IMR-90 (cell line): ENCODE measurements around the gene PRR33.

Source experiments
- CTCF ChIP-seq: conservative IDR thresholded peaks from 2 replicates; pipeline ENCODE4 v1.5.1; 2012; ENCODE audit warnings: mild to moderate bottlenecking, low read depth, low read length, improper control_type of control experiment
- FOS ChIP-seq: fragments of 150-350 bp; IDR thresholded peaks from 2 replicates; pipeline ENCODE4 v1.6.1; 2016; ENCODE audit warnings: low read depth, low read length
- MAZ ChIP-seq: IDR thresholded peaks from 2 replicates; pipeline ENCODE4 v1.6.1; 2012; ENCODE audit warnings: low read depth, mild to moderate bottlenecking, low read length, improper control_type of control experiment, moderate library complexity, borderline replicate concordance
- POLR2A ChIP-seq: IDR thresholded peaks from 2 replicates; pipeline ENCODE4 v1.6.1; 2012; ENCODE audit warnings: mild to moderate bottlenecking, low read depth, low read length
- RFX5 ChIP-seq: IDR thresholded peaks from 2 replicates; pipeline ENCODE4 v1.8.0; 2012; ENCODE audit warnings: low read depth, mild to moderate bottlenecking, low read length, moderate library complexity
- SMC3 ChIP-seq: fragments of 150-350 bp; IDR thresholded peaks from 2 replicates; pipeline ENCODE4 v1.6.1; 2016; ENCODE audit warnings: low read depth, mild to moderate bottlenecking, antibody characterized with exemption, low read length, moderate library complexity
- USF2 ChIP-seq: fragments of 150-350 bp; IDR thresholded peaks from 2 replicates; pipeline ENCODE4 v1.6.1; 2017; ENCODE audit warnings: mild to moderate bottlenecking, antibody characterized with exemption, low read length, low read depth

DNA sequence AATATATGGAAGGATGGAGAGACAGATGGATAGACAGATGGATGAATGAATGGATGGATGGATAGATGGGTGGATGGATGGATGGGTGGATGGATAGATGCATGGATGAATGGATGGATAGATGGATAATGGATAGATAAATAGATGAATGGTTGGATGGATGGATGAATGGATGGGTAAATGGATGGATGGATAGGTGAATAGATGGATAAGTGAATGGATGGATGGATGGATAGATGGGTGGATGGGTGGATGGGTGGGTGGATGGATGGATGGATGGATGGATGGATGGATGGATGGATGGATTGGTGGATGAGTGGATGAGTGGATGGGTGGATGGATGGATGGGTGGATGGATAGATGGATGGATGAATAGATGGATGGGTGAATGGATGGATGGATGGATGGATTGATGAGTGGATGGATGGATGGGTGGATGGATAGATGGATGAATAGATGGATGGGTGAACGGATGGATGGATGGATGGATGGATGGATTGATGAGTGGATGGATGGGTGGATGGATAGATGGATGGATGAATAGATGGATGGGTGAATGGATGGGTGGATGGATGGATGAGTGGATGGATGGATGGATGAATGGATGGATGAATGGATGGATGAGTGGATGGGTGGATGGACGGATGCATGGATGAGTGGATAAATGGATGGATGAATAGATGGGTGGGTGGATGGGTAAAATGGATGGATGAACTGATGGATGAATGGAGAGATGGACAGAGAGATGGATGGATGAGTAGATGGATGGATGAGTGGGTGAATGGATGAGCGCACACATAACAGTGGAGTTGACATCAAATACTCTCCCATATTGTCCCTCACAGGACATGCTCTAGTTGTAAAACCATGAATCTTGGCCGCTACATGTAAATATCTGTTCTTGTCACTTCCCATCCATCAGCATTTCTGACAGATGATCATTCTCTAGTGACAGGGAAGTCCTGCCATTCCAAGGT, 30.0 kb downstream of the PRR33 start:
- TF ChIP-seq FOS (no peak), CTCF (no peak), MAZ (no peak), USF2 (no peak), RFX5 (no peak), POLR2A (no peak), SMC3 (no peak)
